Measurements from ENCODE around the gene DOCK9. TPM values are rescaled to one million over a fixed set of nuclear protein-coding genes. Genes with fewer than 3 reads are reported as not detected.

Gene DOCK9
- total and polyA plus RNA-seq, 9 of the 15 experiments (the other 6 are each of a cell fraction or from before 2014, with no cell fraction given): 3.5 to 25.3 (median 16.7) TPM

- TF ChIP-seq, protein P1, sequence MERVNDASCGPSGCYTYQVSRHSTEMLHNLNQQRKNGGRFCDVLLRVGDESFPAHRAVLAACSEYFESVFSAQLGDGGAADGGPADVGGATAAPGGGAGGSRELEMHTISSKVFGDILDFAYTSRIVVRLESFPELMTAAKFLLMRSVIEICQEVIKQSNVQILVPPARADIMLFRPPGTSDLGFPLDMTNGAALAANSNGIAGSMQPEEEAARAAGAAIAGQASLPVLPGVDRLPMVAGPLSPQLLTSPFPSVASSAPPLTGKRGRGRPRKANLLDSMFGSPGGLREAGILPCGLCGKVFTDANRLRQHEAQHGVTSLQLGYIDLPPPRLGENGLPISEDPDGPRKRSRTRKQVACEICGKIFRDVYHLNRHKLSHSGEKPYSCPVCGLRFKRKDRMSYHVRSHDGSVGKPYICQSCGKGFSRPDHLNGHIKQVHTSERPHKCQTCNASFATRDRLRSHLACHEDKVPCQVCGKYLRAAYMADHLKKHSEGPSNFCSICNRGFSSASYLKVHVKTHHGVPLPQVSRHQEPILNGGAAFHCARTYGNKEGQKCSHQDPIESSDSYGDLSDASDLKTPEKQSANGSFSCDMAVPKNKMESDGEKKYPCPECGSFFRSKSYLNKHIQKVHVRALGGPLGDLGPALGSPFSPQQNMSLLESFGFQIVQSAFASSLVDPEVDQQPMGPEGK (CRISPR knock-in tag; IDR thresholded peaks at IDR 0.05; ENCODE audit: borderline replicate concordance): no peak
- TF ChIP-seq CBFB (CRISPR knock-in tag; IDR thresholded peaks at IDR 0.05) (no peak), ZNF449 (CRISPR knock-in tag; IDR thresholded peaks at IDR 0.05) (no peak), NCOA1 (IDR thresholded peaks at IDR 0.05; ENCODE audit: low read depth) (peak; percentile 40; the same call in 1 of the 2 replicates), PHTF2 (CRISPR knock-in tag; IDR thresholded peaks at IDR 0.05) (no peak), HMBOX1 (IDR thresholded peaks at IDR 0.05) (no peak), RAD21 (CRISPR knock-in tag; conservative IDR thresholded peaks at IDR 0.05 in 1 of 2, IDR thresholded peaks at IDR 0.05 in 1 of 2) (0 out of 4 replicates have a peak, but pooled peaks of 1 of the 2 experiments have one; percentile 7), DEAF1 (CRISPR knock-in tag; IDR thresholded peaks at IDR 0.05) (no peak), ZNF436 (CRISPR knock-in tag; IDR thresholded peaks at IDR 0.05) (no peak)
- TF ChIP-seq, protein P2, sequence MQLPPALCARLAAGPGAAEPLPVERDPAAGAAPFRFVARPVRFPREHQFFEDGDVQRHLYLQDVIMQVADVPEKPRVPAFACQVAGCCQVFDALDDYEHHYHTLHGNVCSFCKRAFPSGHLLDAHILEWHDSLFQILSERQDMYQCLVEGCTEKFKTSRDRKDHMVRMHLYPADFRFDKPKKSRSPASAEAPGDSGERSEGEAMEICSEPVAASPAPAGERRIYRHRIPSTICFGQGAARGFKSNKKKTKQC (CRISPR knock-in tag; IDR thresholded peaks at IDR 0.05): peak; percentile 86
Observed at GRCh38 chr13:98796798-98797197, 181.1 kb downstream of the DOCK9 start (continued).

All from K562 (cell line).